ENCODE results near the gene CYP3A5.

CYP3A5 gene

DNA sequence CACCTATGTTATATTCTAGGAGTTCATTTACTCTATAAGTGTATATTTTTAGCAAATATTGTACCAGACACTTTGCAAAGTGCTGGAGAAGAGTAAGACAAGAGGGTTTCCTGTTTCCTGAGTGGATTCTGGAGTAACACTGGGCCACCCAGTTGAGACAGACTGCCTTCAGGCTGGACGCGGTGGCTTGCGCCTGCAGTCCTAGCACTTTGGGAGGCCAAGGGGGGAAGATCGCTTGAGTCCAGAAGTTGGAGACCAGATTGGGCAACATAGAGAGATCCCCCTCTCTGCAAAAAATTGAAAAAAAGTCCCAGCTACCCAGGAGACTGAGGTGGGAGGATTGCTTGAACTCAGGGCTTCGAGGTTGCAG is 63.8 kb downstream of the CYP3A5 start:
- H3K4me2 ChIP-seq (ENCODE audit: insufficient read depth, low read length): peak overlapping the region; percentile 97
- peaks cover 51% of the 10 kb centered on the region for H3K79me2 ChIP-seq (ENCODE audit: insufficient read depth, low read length)
- H3K9me3 ChIP-seq (ENCODE audit: insufficient read depth, low read length, severe bottlenecking): no peaks in the 10 kb centered on the region
- peak overlapping the region; percentile 68 to 88; a peak in 3 of 4 replicates for H3K4me3 ChIP-seq (ENCODE audit: low read depth in 1 of 2, low read length in 2 of 2)
- H2AFZ ChIP-seq (ENCODE audit: low read depth, low read length): peak overlapping the region; percentile 100
- peaks cover 6% of the 10 kb centered on the region; the same call in 1 of the 2 replicates for H4K20me1 ChIP-seq (ENCODE audit: insufficient read depth, low read length)
- TF ChIP-seq CTCF (IDR thresholded peaks at IDR 0.05; ENCODE audit: borderline replicate concordance, extremely low read depth, low read length, poor library complexity, severe bottlenecking) (no peak), EZH2 (IDR thresholded peaks at IDR 0.05; ENCODE audit: borderline replicate concordance, low read depth, low read length, severe bottlenecking) (no peak)
- peak overlapping the region; percentile 87 for H3K27ac ChIP-seq (ENCODE audit: low read length)
- no peak for ATAC-seq (ENCODE audit: insufficient read depth, low read depth)
- H3K9ac ChIP-seq (ENCODE audit: low read depth, low read length): peak overlapping the region; percentile 79
- peaks cover 49% of the 10 kb centered on the region for H3K4me1 ChIP-seq (ENCODE audit: insufficient read depth, low read length)
- DNase-seq: no peak
- no peaks in the 10 kb centered on the region for H3K27me3 ChIP-seq (ENCODE audit: insufficient read depth, low read length, poor library complexity)
- peaks cover 39% of the 10 kb centered on the region for H3K36me3 ChIP-seq (ENCODE audit: insufficient read depth, low read length)

- H3K4me3 ChIP-seq (ENCODE audit: low read depth in 1 of 2, low read length in 2 of 2): no peak overlapping the region
- no peaks in the 10 kb centered on the region for H3K9me3 ChIP-seq (ENCODE audit: insufficient read depth, low read length, severe bottlenecking)
- peaks cover 36% of the 10 kb centered on the region for H3K79me2 ChIP-seq (ENCODE audit: insufficient read depth, low read length)
- DNase-seq: peak; percentile 2
- H4K20me1 ChIP-seq (ENCODE audit: insufficient read depth, low read length): peaks cover 6% of the 10 kb centered on the region; the same call in 1 of the 2 replicates
- no peak for ATAC-seq (ENCODE audit: insufficient read depth, low read depth)
- H3K27me3 ChIP-seq (ENCODE audit: insufficient read depth, low read length, poor library complexity): no peaks in the 10 kb centered on the region
- TF ChIP-seq CTCF (IDR thresholded peaks at IDR 0.05; ENCODE audit: borderline replicate concordance, extremely low read depth, low read length, poor library complexity, severe bottlenecking): no peak
- no peak for TF ChIP-seq EZH2 (IDR thresholded peaks at IDR 0.05; ENCODE audit: borderline replicate concordance, low read depth, low read length, severe bottlenecking)
- H3K4me2 ChIP-seq (ENCODE audit: insufficient read depth, low read length): no peak overlapping the region
- no peak overlapping the region for H2AFZ ChIP-seq (ENCODE audit: low read depth, low read length)
- no peak overlapping the region for H3K9ac ChIP-seq (ENCODE audit: low read depth, low read length)
- H3K27ac ChIP-seq (ENCODE audit: low read length): no peak overlapping the region
- peaks cover 24% of the 10 kb centered on the region for H3K36me3 ChIP-seq (ENCODE audit: insufficient read depth, low read length)
- peaks cover 34% of the 10 kb centered on the region for H3K4me1 ChIP-seq (ENCODE audit: insufficient read depth, low read length)
Observed at GRCh38 chr7:99614495-99614894, 65.3 kb downstream of the CYP3A5 start.

- Histone ChIP-seq H3K27ac (ENCODE audit: low read length) (no peak overlapping the region), H3K4me3 (ENCODE audit: low read depth in 1 of 2, low read length in 2 of 2) (no peak overlapping the region), H3K27me3 (ENCODE audit: insufficient read depth, low read length, poor library complexity) (no peaks in the 10 kb centered on the region), H3K9ac (ENCODE audit: low read depth, low read length) (no peak overlapping the region), H2AFZ (ENCODE audit: low read depth, low read length) (no peak overlapping the region), H3K4me1 (ENCODE audit: insufficient read depth, low read length) (no peaks in the 10 kb centered on the region), H3K9me3 (ENCODE audit: insufficient read depth, low read length, severe bottlenecking) (no peaks in the 10 kb centered on the region), H3K79me2 (ENCODE audit: insufficient read depth, low read length) (no peaks in the 10 kb centered on the region), H3K36me3 (ENCODE audit: insufficient read depth, low read length) (no peaks in the 10 kb centered on the region), H4K20me1 (ENCODE audit: insufficient read depth, low read length) (no peaks in the 10 kb centered on the region), H3K4me2 (ENCODE audit: insufficient read depth, low read length) (no peak overlapping the region)
- ATAC-seq (ENCODE audit: insufficient read depth, low read depth) (no peak), DNase-seq (no peak)
- no peak for TF ChIP-seq EZH2 (IDR thresholded peaks at IDR 0.05; ENCODE audit: borderline replicate concordance, low read depth, low read length, severe bottlenecking)
- no peak for TF ChIP-seq CTCF (IDR thresholded peaks at IDR 0.05; ENCODE audit: borderline replicate concordance, extremely low read depth, low read length, poor library complexity, severe bottlenecking)
Observed at GRCh38 chr7:99607548-99607947, 72.2 kb downstream of the CYP3A5 start.

GRCh38 chr7:99606531-99606930 is 73.3 kb downstream of the CYP3A5 start:
- Histone ChIP-seq H3K36me3 (ENCODE audit: insufficient read depth, low read length) (no peaks in the 10 kb centered on the region), H3K9me3 (ENCODE audit: insufficient read depth, low read length, severe bottlenecking) (no peaks in the 10 kb centered on the region), H2AFZ (ENCODE audit: low read depth, low read length) (no peak overlapping the region), H3K4me1 (ENCODE audit: insufficient read depth, low read length) (no peaks in the 10 kb centered on the region), H3K9ac (ENCODE audit: low read depth, low read length) (no peak overlapping the region), H3K4me2 (ENCODE audit: insufficient read depth, low read length) (no peak overlapping the region), H3K4me3 (ENCODE audit: low read depth in 1 of 2, low read length in 2 of 2) (no peak overlapping the region), H3K27ac (ENCODE audit: low read length) (no peak overlapping the region), H4K20me1 (ENCODE audit: insufficient read depth, low read length) (no peaks in the 10 kb centered on the region), H3K27me3 (ENCODE audit: insufficient read depth, low read length, poor library complexity) (no peaks in the 10 kb centered on the region), H3K79me2 (ENCODE audit: insufficient read depth, low read length) (no peaks in the 10 kb centered on the region)
- no peak for ATAC-seq (ENCODE audit: insufficient read depth, low read depth)
- DNase-seq: no peak
- TF ChIP-seq EZH2 (IDR thresholded peaks at IDR 0.05; ENCODE audit: borderline replicate concordance, low read depth, low read length, severe bottlenecking) (no peak), CTCF (IDR thresholded peaks at IDR 0.05; ENCODE audit: borderline replicate concordance, extremely low read depth, low read length, poor library complexity, severe bottlenecking) (no peak)
